Panc1 (cell line): ENCODE data around the gene NAA25.

Source experiments
- POLR2AphosphoS5 ChIP-seq: IDR thresholded peaks from 2 replicates; pipeline ENCODE4 v1.6.1; 2012; ENCODE audit warnings: mild to moderate bottlenecking, low read depth, low read length, moderate library complexity
- TF ChIP-seq, protein P1 (sequence below): fragments of 450-650 bp; IDR thresholded peaks from 2 replicates; pipeline ENCODE4 v1.5.1; 2017; ENCODE audit warnings: mild to moderate bottlenecking
- TF ChIP-seq, protein P2 (sequence below), 2 experiments: IDR thresholded peaks; 2 replicates each; pipeline ENCODE4 v1.6.1; 2011 to 2012; ENCODE audit warnings: low read depth in 2 of 2, control low read depth in 1 of 2, low read length in 1 of 2, mild to moderate bottlenecking in 1 of 2, moderate library complexity in 1 of 2; ENCODE audit not compliant: insufficient read depth in 1 of 2

GRCh38 chr12:112023759-112024396 lies 84.7 kb downstream of the NAA25 start:
- TF ChIP-seq, protein P1, sequence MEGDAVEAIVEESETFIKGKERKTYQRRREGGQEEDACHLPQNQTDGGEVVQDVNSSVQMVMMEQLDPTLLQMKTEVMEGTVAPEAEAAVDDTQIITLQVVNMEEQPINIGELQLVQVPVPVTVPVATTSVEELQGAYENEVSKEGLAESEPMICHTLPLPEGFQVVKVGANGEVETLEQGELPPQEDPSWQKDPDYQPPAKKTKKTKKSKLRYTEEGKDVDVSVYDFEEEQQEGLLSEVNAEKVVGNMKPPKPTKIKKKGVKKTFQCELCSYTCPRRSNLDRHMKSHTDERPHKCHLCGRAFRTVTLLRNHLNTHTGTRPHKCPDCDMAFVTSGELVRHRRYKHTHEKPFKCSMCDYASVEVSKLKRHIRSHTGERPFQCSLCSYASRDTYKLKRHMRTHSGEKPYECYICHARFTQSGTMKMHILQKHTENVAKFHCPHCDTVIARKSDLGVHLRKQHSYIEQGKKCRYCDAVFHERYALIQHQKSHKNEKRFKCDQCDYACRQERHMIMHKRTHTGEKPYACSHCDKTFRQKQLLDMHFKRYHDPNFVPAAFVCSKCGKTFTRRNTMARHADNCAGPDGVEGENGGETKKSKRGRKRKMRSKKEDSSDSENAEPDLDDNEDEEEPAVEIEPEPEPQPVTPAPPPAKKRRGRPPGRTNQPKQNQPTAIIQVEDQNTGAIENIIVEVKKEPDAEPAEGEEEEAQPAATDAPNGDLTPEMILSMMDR: no peak
- TF ChIP-seq, protein P2, sequence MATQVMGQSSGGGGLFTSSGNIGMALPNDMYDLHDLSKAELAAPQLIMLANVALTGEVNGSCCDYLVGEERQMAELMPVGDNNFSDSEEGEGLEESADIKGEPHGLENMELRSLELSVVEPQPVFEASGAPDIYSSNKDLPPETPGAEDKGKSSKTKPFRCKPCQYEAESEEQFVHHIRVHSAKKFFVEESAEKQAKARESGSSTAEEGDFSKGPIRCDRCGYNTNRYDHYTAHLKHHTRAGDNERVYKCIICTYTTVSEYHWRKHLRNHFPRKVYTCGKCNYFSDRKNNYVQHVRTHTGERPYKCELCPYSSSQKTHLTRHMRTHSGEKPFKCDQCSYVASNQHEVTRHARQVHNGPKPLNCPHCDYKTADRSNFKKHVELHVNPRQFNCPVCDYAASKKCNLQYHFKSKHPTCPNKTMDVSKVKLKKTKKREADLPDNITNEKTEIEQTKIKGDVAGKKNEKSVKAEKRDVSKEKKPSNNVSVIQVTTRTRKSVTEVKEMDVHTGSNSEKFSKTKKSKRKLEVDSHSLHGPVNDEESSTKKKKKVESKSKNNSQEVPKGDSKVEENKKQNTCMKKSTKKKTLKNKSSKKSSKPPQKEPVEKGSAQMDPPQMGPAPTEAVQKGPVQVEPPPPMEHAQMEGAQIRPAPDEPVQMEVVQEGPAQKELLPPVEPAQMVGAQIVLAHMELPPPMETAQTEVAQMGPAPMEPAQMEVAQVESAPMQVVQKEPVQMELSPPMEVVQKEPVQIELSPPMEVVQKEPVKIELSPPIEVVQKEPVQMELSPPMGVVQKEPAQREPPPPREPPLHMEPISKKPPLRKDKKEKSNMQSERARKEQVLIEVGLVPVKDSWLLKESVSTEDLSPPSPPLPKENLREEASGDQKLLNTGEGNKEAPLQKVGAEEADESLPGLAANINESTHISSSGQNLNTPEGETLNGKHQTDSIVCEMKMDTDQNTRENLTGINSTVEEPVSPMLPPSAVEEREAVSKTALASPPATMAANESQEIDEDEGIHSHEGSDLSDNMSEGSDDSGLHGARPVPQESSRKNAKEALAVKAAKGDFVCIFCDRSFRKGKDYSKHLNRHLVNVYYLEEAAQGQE (IDR thresholded peaks at IDR 0.05; ENCODE audit: insufficient read depth in 1 of 2, low read depth in 2 of 2, low read length in 1 of 2): no peak
- TF ChIP-seq POLR2AphosphoS5: no peak
